GM23338 (cell line): ENCODE data around the gene ACVRL1.

Experiments used
- POLR2AphosphoS5 ChIP-seq: IDR thresholded peaks from 2 replicates; pipeline ENCODE4 v1.6.1; 2016; ENCODE audit warnings: antibody characterized with exemption, low read depth
- REST ChIP-seq: IDR thresholded peaks from one replicate; pipeline ENCODE4 v1.6.1; 2018; ENCODE audit warnings: antibody characterized with exemption; ENCODE audit not compliant: unreplicated experiment
- STAT1 ChIP-seq: IDR thresholded peaks from one replicate; pipeline ENCODE4 v1.6.1; 2016; ENCODE audit warnings: antibody characterized with exemption; ENCODE audit not compliant: unreplicated experiment
- TF ChIP-seq, protein P1 (sequence below), 2 experiments: fragments of 200-600 bp in 1 of 2; sonication (generic) in 1 of 2; conservative IDR thresholded peaks; 2 replicates each; pipeline versions ENCODE4 v1.5.1 to v1.6.1; 2016 to 2017; ENCODE audit warnings: antibody characterized with exemption in 2 of 2, low read depth in 2 of 2, mild to moderate bottlenecking in 2 of 2, moderate library complexity in 1 of 2

DNA sequence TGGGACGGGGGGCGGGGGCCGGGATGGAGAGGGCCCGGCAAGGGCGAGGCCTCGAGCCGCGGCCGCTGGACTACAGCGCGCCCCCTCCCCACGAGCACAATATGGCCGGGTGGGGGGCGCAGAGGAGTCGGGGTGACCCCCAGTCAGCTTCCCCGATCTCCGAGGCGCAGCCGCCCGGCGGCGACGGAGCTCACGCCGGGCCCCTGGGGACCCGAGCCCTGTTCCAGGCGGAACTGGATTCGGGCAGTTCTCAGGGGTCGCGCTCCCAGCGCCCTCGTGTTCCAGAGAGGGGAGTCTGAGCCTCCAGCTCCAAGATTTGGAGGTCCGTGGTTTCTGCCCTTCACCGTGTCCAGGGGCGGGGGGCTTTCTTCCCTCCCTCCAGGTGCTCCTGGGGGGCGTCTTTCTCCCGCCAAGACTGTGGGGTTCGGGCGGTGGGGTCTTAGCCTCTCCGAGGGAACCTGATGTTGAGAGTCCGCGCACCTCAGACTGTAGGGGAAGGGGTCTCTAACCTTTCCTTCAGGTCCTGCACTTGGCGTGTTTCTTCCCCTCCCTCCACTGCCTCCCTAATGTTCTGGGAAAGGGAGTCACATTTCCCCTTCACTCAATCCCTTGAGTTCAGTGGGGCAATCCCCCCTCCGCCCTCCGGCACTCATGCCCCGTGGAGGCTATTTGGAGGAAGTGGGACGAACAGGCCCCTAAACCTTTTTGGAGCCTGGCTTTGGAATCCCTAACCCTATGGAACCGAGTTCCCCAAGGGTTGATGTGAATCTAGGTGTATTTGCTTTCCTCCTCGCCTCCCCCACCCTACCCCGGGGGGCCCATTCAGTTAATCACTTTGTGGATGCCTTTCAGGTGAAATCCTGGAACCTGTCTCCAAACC lies 44.8 kb downstream of the ACVRL1 start:
- TF ChIP-seq, protein P1, sequence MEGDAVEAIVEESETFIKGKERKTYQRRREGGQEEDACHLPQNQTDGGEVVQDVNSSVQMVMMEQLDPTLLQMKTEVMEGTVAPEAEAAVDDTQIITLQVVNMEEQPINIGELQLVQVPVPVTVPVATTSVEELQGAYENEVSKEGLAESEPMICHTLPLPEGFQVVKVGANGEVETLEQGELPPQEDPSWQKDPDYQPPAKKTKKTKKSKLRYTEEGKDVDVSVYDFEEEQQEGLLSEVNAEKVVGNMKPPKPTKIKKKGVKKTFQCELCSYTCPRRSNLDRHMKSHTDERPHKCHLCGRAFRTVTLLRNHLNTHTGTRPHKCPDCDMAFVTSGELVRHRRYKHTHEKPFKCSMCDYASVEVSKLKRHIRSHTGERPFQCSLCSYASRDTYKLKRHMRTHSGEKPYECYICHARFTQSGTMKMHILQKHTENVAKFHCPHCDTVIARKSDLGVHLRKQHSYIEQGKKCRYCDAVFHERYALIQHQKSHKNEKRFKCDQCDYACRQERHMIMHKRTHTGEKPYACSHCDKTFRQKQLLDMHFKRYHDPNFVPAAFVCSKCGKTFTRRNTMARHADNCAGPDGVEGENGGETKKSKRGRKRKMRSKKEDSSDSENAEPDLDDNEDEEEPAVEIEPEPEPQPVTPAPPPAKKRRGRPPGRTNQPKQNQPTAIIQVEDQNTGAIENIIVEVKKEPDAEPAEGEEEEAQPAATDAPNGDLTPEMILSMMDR (conservative IDR thresholded peaks at IDR 0.05; ENCODE audit: low read depth in 2 of 2): no peak
- TF ChIP-seq POLR2AphosphoS5 (no peak; the same call in 1 of the 2 replicates), REST (no peak), STAT1 (no peak)
